Heart left ventricle (tissue), 13 donors: ENCODE data around the gene ANKRD53.

Experiments used
- POLR2A ChIP-seq, 2 donors: fragments of 450-650 bp; IDR thresholded peaks; one replicate each; pipeline ENCODE4 v1.6.1; 2017; ENCODE audit warnings: antibody characterized with exemption in 2 of 2, mild to moderate bottlenecking in 2 of 2, moderate library complexity in 2 of 2
- TF ChIP-seq, protein P1 (sequence below), 12 donors: fragments of 200-600 bp; sonication (generic) in 4 of 12; IDR thresholded peaks; one replicate each; pipeline versions ENCODE4 v1.5.0 to v1.8.0; 2018 to 2022; ENCODE audit warnings: antibody characterized with exemption in 12 of 12, mild to moderate bottlenecking in 5 of 12
- donor health status: ischemic (EF 13 %, LVEDD 7.1; RV severe dilation, severe dysfunction).
- donor health status: DM: no; HTN: yes; CAD: no.
- donor health status: DM: no; HTN: no; CAD: no.
- donor health status: ischemic (EF 25% LVEDD 6.9; RV normal size, moderate dysfunction).
- donor health status: ischemic (EF 25% LVEDD 5.7; RV mildly dilated, moderate dysfunction).
- donor health status: ischemic (EF 35%, LVEDD 5.7; RV mildly dilated, moderate dysfunction).
- donor health status: nonischemic (EF 11% LVEDD 7.7; RV severe dilation, severe dysfunction).
- donor health status: DM: yes; HTN: yes; CAD: no.
- donor health status: PGD.
- donor health status: ischemic (EF 29% LVEDD 5.4; RV normal size, mild dysfunction).
- donor health status: nonischemic (EF 23%, LVEDD 6.1; RV moderate dilation, normal function).

DNA sequence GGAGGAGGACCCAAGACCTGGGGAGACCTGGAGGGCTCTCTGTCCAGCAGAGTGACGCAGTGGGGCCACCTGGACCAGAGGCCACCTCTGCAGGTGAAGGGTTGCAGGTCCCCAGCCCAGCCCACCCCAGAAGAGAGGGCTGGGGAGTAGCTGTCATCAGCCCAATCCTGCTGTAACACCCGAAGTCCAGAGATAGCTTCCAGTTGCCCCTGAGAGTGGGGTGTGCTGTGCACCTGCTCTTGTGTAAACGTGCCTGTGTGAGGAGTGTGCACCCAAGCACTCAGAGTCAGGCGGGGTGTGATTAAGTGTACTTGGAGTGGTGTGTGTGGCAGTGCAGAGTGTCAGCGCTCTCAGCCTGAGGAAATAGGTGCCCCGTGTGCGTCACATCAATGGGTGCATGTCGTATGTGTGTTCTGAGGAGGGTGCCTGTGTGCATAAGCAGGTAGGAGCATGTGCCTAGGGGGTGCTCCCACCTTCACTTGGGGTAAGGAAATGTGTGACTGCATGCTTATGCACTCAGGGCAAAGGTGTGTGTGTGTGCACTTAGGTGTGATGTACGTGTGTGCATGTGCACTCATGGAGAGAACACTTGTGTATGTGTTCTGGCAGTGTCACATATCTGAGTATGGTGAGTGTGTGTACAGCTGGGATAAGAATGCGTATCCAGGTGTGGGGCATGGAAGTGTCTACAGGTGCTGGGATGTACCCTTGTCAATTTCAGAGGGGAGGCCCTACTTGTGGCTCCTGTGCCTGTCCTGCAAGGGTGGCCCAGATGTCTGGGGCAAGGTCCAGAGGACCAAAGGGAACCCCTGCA is 42.1 kb upstream of the ANKRD53 start:
- TF ChIP-seq, protein P1, sequence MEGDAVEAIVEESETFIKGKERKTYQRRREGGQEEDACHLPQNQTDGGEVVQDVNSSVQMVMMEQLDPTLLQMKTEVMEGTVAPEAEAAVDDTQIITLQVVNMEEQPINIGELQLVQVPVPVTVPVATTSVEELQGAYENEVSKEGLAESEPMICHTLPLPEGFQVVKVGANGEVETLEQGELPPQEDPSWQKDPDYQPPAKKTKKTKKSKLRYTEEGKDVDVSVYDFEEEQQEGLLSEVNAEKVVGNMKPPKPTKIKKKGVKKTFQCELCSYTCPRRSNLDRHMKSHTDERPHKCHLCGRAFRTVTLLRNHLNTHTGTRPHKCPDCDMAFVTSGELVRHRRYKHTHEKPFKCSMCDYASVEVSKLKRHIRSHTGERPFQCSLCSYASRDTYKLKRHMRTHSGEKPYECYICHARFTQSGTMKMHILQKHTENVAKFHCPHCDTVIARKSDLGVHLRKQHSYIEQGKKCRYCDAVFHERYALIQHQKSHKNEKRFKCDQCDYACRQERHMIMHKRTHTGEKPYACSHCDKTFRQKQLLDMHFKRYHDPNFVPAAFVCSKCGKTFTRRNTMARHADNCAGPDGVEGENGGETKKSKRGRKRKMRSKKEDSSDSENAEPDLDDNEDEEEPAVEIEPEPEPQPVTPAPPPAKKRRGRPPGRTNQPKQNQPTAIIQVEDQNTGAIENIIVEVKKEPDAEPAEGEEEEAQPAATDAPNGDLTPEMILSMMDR (IDR thresholded peaks at IDR 0.05) = no peak
- no peak for TF ChIP-seq POLR2A (IDR thresholded peaks at IDR 0.05)
